ENCODE results near the gene IFI6. TPM values are rescaled to one million over a fixed set of nuclear protein-coding genes. Genes with fewer than 3 reads are reported as not detected.
A peak's percentile ranks its signal among the peaks of the same experiment; 100 is the strongest.
"Not testable (repeated sequence)": the region's sequence is repeated elsewhere in the genome, so short reads cannot be mapped to it uniquely, and the experiment has no call there.

The IFI6 gene
- total RNA-seq, 2 donors from 2014 or later: 25.7 to 26.4 TPM

- DNase-seq (no peak), ATAC-seq (no peak)
- Mint-ChIP-seq H3K4me3 (no peak overlapping the region), H3K36me3 (ENCODE audit: low read depth) (no peaks in the 10 kb centered on the region), H3K4me1 (peaks cover 36% of the 10 kb centered on the region), H3K27ac (peak overlapping the region; percentile 60), H3K27me3 (no peaks in the 10 kb centered on the region)
- H3K9me3 ChIP-seq (ENCODE audit: control insufficient read depth, low read length, poor library complexity, severe bottlenecking): no peaks in the 10 kb centered on the region
Observed at GRCh38 chr1:27638047-27638734, 33.8 kb downstream of the IFI6 start.

- H3K9me3 ChIP-seq (ENCODE audit: control insufficient read depth, low read length, poor library complexity, severe bottlenecking): no peaks in the 10 kb centered on the region
- H3K4me3 Mint-ChIP-seq: peak overlapping the region; percentile 80
- ATAC-seq: no peak
- H3K4me1 Mint-ChIP-seq: peaks cover 59% of the 10 kb centered on the region
- peak overlapping the region; percentile 92 for H3K27ac Mint-ChIP-seq
- DNase-seq: no peak
- H3K36me3 Mint-ChIP-seq (ENCODE audit: low read depth): no peaks in the 10 kb centered on the region
- H3K27me3 Mint-ChIP-seq: no peaks in the 10 kb centered on the region
Observed at GRCh38 chr1:27635396-27636142, 36.4 kb downstream of the IFI6 start.

- H3K4me1 Mint-ChIP-seq: peaks cover 57% of the 10 kb centered on the region
- no peaks in the 10 kb centered on the region for H3K27me3 Mint-ChIP-seq
- ATAC-seq (no peak), DNase-seq (no peak)
- H3K9me3 ChIP-seq (ENCODE audit: control insufficient read depth, low read length, poor library complexity, severe bottlenecking): no peaks in the 10 kb centered on the region
- H3K36me3 Mint-ChIP-seq (ENCODE audit: low read depth): no peaks in the 10 kb centered on the region
- H3K27ac Mint-ChIP-seq: peak within 1 kb of the TSS; percentile 92
- H3K4me3 Mint-ChIP-seq: peak within 1 kb of the TSS; percentile 85
Observed at GRCh38 chr1:27634985-27635367, 37.0 kb downstream of the IFI6 start, which contains the start of gene FGR. Gene FGR, minus strand, starts transcription at chr1:27635185. Its CDS starts 11,269 bp downstream, at chr1:27623916.

- no peaks in the 10 kb centered on the region for H3K9me3 ChIP-seq (ENCODE audit: control insufficient read depth, low read length, poor library complexity, severe bottlenecking)
- peaks cover 60% of the 10 kb centered on the region for H3K4me1 Mint-ChIP-seq
- H3K4me3 Mint-ChIP-seq: peak overlapping the region; percentile 85
- DNase-seq (peak; percentile 32 to 47 (median 41)), ATAC-seq (peak; percentile 57)
- no peaks in the 10 kb centered on the region for H3K36me3 Mint-ChIP-seq (ENCODE audit: low read depth)
- no peaks in the 10 kb centered on the region for H3K27me3 Mint-ChIP-seq
- H3K27ac Mint-ChIP-seq: peak overlapping the region; percentile 86
Observed at GRCh38 chr1:27634177-27634984, 37.6 kb downstream of the IFI6 start.

- ATAC-seq (no peak), DNase-seq (no peak)
- H3K4me1 Mint-ChIP-seq: peaks cover 64% of the 10 kb centered on the region
- peak overlapping the region; percentile 76 for H3K4me3 Mint-ChIP-seq
- H3K27me3 Mint-ChIP-seq: no peaks in the 10 kb centered on the region
- no peaks in the 10 kb centered on the region for H3K9me3 ChIP-seq (ENCODE audit: control insufficient read depth, low read length, poor library complexity, severe bottlenecking)
- H3K27ac Mint-ChIP-seq: peak overlapping the region; percentile 82
- H3K36me3 Mint-ChIP-seq (ENCODE audit: low read depth): no peaks in the 10 kb centered on the region
Observed at GRCh38 chr1:27633640-27634176, 38.3 kb downstream of the IFI6 start.

- ATAC-seq: no peak
- no peaks in the 10 kb centered on the region for H3K9me3 ChIP-seq (ENCODE audit: control insufficient read depth, low read length, poor library complexity, severe bottlenecking)
- Mint-ChIP-seq H3K27ac (peak overlapping the region; percentile 82), H3K36me3 (ENCODE audit: low read depth) (no peaks in the 10 kb centered on the region), H3K27me3 (no peaks in the 10 kb centered on the region), H3K4me3 (peak overlapping the region; percentile 77), H3K4me1 (peaks cover 67% of the 10 kb centered on the region)
- DNase-seq: no peak
Observed at GRCh38 chr1:27633298-27633610, 38.7 kb downstream of the IFI6 start.

- H3K36me3 Mint-ChIP-seq (ENCODE audit: low read depth): no peaks in the 10 kb centered on the region
- no peak for DNase-seq
- no peaks in the 10 kb centered on the region for H3K27me3 Mint-ChIP-seq
- H3K4me1 Mint-ChIP-seq: peaks cover 62% of the 10 kb centered on the region
- H3K9me3 ChIP-seq (ENCODE audit: control insufficient read depth, low read length, poor library complexity, severe bottlenecking): no peaks in the 10 kb centered on the region
- ATAC-seq: peak; percentile 24
- peak overlapping the region; percentile 77 for H3K4me3 Mint-ChIP-seq
- H3K27ac Mint-ChIP-seq: peak overlapping the region; percentile 82
Observed at GRCh38 chr1:27632387-27633297, 39.4 kb downstream of the IFI6 start.

- no peak for DNase-seq
- Mint-ChIP-seq H3K27ac (peak overlapping the region; percentile 82), H3K4me3 (peak overlapping the region; percentile 56), H3K36me3 (ENCODE audit: low read depth) (no peaks in the 10 kb centered on the region), H3K27me3 (no peaks in the 10 kb centered on the region), H3K4me1 (peaks cover 53% of the 10 kb centered on the region)
- ATAC-seq: peak; percentile 2
- H3K9me3 ChIP-seq (ENCODE audit: control insufficient read depth, low read length, poor library complexity, severe bottlenecking): no peaks in the 10 kb centered on the region
Observed at GRCh38 chr1:27630859-27631491, 41.0 kb downstream of the IFI6 start.

- Mint-ChIP-seq H3K27me3 (no peaks in the 10 kb centered on the region), H3K27ac (peak overlapping the region; percentile 95), H3K36me3 (ENCODE audit: low read depth) (no peaks in the 10 kb centered on the region), H3K4me1 (peaks cover 46% of the 10 kb centered on the region), H3K4me3 (no peak overlapping the region)
- no peaks in the 10 kb centered on the region for H3K9me3 ChIP-seq (ENCODE audit: control insufficient read depth, low read length, poor library complexity, severe bottlenecking)
- ATAC-seq (no peak), DNase-seq (no peak)
Observed at GRCh38 chr1:27628712-27629111, 43.3 kb downstream of the IFI6 start.

- not testable (repeated sequence) for ATAC-seq; H3K36me3 Mint-ChIP-seq (ENCODE audit: low read depth); DNase-seq; H3K27ac Mint-ChIP-seq; H3K9me3 ChIP-seq (ENCODE audit: control insufficient read depth, low read length, poor library complexity, severe bottlenecking); H3K4me3 Mint-ChIP-seq; H3K27me3 Mint-ChIP-seq
- H3K4me1 Mint-ChIP-seq: peaks cover 42% of the 10 kb centered on the region
Observed at GRCh38 chr1:27627733-27628132, 44.3 kb downstream of the IFI6 start.

GRCh38 chr1:27627061-27627460 lies 44.9 kb downstream of the IFI6 start:
- no peaks in the 10 kb centered on the region for H3K9me3 ChIP-seq (ENCODE audit: control insufficient read depth, low read length, poor library complexity, severe bottlenecking)
- Mint-ChIP-seq H3K36me3 (ENCODE audit: low read depth) (no peaks in the 10 kb centered on the region), H3K4me3 (no peak overlapping the region), H3K27me3 (no peaks in the 10 kb centered on the region), H3K27ac (no peak overlapping the region), H3K4me1 (peaks cover 37% of the 10 kb centered on the region)
- ATAC-seq: no peak
- DNase-seq: no peak
